AG04450 (cell line): Measurements from ENCODE around the gene WNT9B. TPM values are rescaled to one million over a fixed set of nuclear protein-coding genes. Genes with fewer than 3 reads are reported as not detected.

Experiments
- CTCF ChIA-PET: fragments of 300-600, 350-600 bp; formaldehyde crosslinking; extraction: SDS; loops from one replicate; lab custom pipeline; 2022; ENCODE audit warnings: antibody characterized with exemption, inconsistent platforms; lab: Charles Lee
- POLR2A ChIA-PET: fragments of 350-600 bp; formaldehyde crosslinking; extraction: SDS; loops from one replicate; lab custom pipeline; 2021; ENCODE audit warnings: antibody characterized with exemption, inconsistent platforms; lab: Yijun Ruan, JAX
- DNase-seq: peaks from one replicate; pipeline ENCODE4 v3.0.0-alpha.2; 2011; ENCODE audit warnings: low read depth, low spot score
- H3K27ac ChIP-seq: one replicate; pipeline ENCODE4 v1.5.1; 2012; ENCODE audit warnings: low read depth, low read length, control low read depth
- H3K27me3 ChIP-seq: one replicate; pipeline ENCODE4 v1.6.0; 2012; ENCODE audit warnings: low read length; ENCODE audit not compliant: control insufficient read depth, insufficient read depth
- H3K4me3 ChIP-seq: 2 replicates; pipeline ENCODE4 v1.5.1; 2011; ENCODE audit warnings: mild to moderate bottlenecking, low read depth, low read length, control low read depth
- H3K9me3 ChIP-seq: 2 replicates; pipeline ENCODE4 v1.5.1; 2012; ENCODE audit warnings: low read length; ENCODE audit not compliant: control insufficient read depth, insufficient read depth
- CTCF ChIP-seq: IDR thresholded peaks from 2 replicates; pipeline ENCODE4 v1.5.1; 2011; ENCODE audit warnings: low read depth, low read length, control low read depth, inconsistent platforms
- polyA plus RNA-seq: library from polyadenylated mRNA; depleted of rRNA; stranded (reverse); fragments of >200 nt; gene quantifications from 2 replicates; pipeline ENCODE4 v1.2.3, GENCODE V29; 2011

The WNT9B gene
- polyA plus RNA-seq, 1 experiment = not detected

GRCh38 chr17:46874906-46875305, 23.5 kb downstream of the WNT9B start:
- Histone ChIP-seq H3K27me3 (peaks cover 17% of the 10 kb centered on the region), H3K9me3 (no peaks in the 10 kb centered on the region), H3K27ac (no peak overlapping the region), H3K4me3 (no peak overlapping the region)
- ChIA-PET POLR2A (no interaction called here), CTCF (no interaction called here)
- DNase-seq = no peak
- TF ChIP-seq CTCF = no peak

- H3K4me3 ChIP-seq = no peak overlapping the region
- POLR2A ChIA-PET = no interaction called here
- no peak for TF ChIP-seq CTCF
- no peaks in the 10 kb centered on the region for H3K9me3 ChIP-seq
- H3K27ac ChIP-seq = no peak overlapping the region
- H3K27me3 ChIP-seq = peaks cover 23% of the 10 kb centered on the region
- CTCF ChIA-PET = no interaction called here
- no peak for DNase-seq
Measured at GRCh38 chr17:46875849-46876352, 24.5 kb downstream of the WNT9B start.

- no peak overlapping the region for H3K27ac ChIP-seq
- H3K4me3 ChIP-seq = no peak overlapping the region
- ChIA-PET POLR2A (no interaction called here), CTCF (no interaction called here)
- TF ChIP-seq CTCF = peak; percentile 14; the same call in 1 of the 2 replicates
- H3K9me3 ChIP-seq = no peaks in the 10 kb centered on the region
- peaks cover 25% of the 10 kb centered on the region for H3K27me3 ChIP-seq
- DNase-seq = no peak
Measured at GRCh38 chr17:46876353-46876887, 25.0 kb downstream of the WNT9B start.

- TF ChIP-seq CTCF = no peak
- H3K9me3 ChIP-seq = no peaks in the 10 kb centered on the region
- no peak for DNase-seq
- no peak overlapping the region for H3K27ac ChIP-seq
- ChIA-PET POLR2A (no interaction called here), CTCF (interaction anchor here (0.6 kb wide), 1 partner anchor 51 kb away, joined by 3 read pairs; no protein-coding TSS in a partner anchor)
- peaks cover 22% of the 10 kb centered on the region for H3K27me3 ChIP-seq
- H3K4me3 ChIP-seq = no peak overlapping the region
Measured at GRCh38 chr17:46876926-46877325, 25.5 kb downstream of the WNT9B start.

- Histone ChIP-seq H3K27ac (no peak overlapping the region), H3K9me3 (no peaks in the 10 kb centered on the region), H3K4me3 (no peak overlapping the region), H3K27me3 (peaks cover 22% of the 10 kb centered on the region)
- POLR2A ChIA-PET = no interaction called here
- CTCF ChIA-PET = interaction anchor here (0.6 kb wide), 1 partner anchor 52 kb away, joined by 3 read pairs; no protein-coding TSS in a partner anchor
- DNase-seq = no peak
- no peak for TF ChIP-seq CTCF
Measured at GRCh38 chr17:46877466-46877865, 26.1 kb downstream of the WNT9B start.
